ENCODE measurements around the gene ZHX3. TPM values are rescaled to one million over a fixed set of nuclear protein-coding genes. Genes with fewer than 3 reads are reported as not detected.

The ZHX3 gene
- total and polyA plus RNA-seq, 2 of the 13 experiments (the other 11 are each of a cell fraction or from before 2014, with no cell fraction given), result 8.4 to 11.7 TPM

- TF ChIP-seq HMGXB3 (CRISPR knock-in tag; IDR thresholded peaks at IDR 0.05; ENCODE audit: borderline replicate concordance) (no peak), ZGPAT (CRISPR knock-in tag; IDR thresholded peaks at IDR 0.05) (no peak), AGO2 (optimal IDR thresholded peaks at IDR 0.05; ENCODE audit: low read depth, low read length) (peak; percentile 94), ZNF432 (CRISPR knock-in tag; IDR thresholded peaks at IDR 0.05; ENCODE audit: borderline replicate concordance) (no peak), THAP7 (CRISPR knock-in tag; IDR thresholded peaks at IDR 0.05) (no peak), ARHGAP35 (CRISPR knock-in tag; IDR thresholded peaks at IDR 0.05; ENCODE audit: borderline replicate concordance) (no peak), GZF1 (CRISPR knock-in tag; IDR thresholded peaks at IDR 0.05) (0 out of 2 replicates have a peak, but pooled peaks have one; percentile 41), ZNF782 (CRISPR knock-in tag; IDR thresholded peaks at IDR 0.05; ENCODE audit: borderline replicate concordance) (no peak), PBX2 (CRISPR knock-in tag; IDR thresholded peaks at IDR 0.05) (no peak), ZNF772 (CRISPR knock-in tag; IDR thresholded peaks at IDR 0.05) (0 out of 2 replicates have a peak, but pooled peaks have one; percentile 16), ZNF160 (CRISPR knock-in tag; IDR thresholded peaks at IDR 0.05) (0 out of 2 replicates have a peak, but pooled peaks have one; percentile 30), RFX5 (IDR thresholded peaks at IDR 0.05; ENCODE audit: low read depth, low read length) (no peak), ZNF850 (CRISPR knock-in tag; conservative IDR thresholded peaks at IDR 0.05) (no peak), RERE (CRISPR knock-in tag; IDR thresholded peaks at IDR 0.05; ENCODE audit: low read depth) (no peak)
Measured at GRCh38 chr20:41360831-41361756, 43.6 kb upstream of the ZHX3 start (continued).
